Ascending aorta (tissue), 2 donors: ENCODE results near the gene NGDN. TPM values are rescaled to one million over a fixed set of nuclear protein-coding genes. Genes with fewer than 3 reads are reported as not detected.

ENCODE experiments used
- DNase-seq, 2 donors: peaks; one replicate each; pipeline ENCODE4 v3.0.0-alpha.2; 2019; ENCODE audit warnings: low spot score in 2 of 2
- H3K27ac ChIP-seq, 2 donors: fragments of 200-600 bp; sonication (generic); one replicate each; pipeline ENCODE4 v1.5.1; 2016 to 2017; ENCODE audit warnings: mild to moderate bottlenecking in 1 of 2
- H3K27me3 ChIP-seq: fragments of 200-600 bp; sonication (generic); one replicate; pipeline ENCODE4 v1.5.1; 2017
- H3K36me3 ChIP-seq, 2 donors: fragments of 200-600 bp; sonication (generic); one replicate each; pipeline ENCODE4 v1.5.1; 2016
- H3K4me1 ChIP-seq, 2 donors: fragments of 200-600 bp; sonication (generic); one replicate each; pipeline ENCODE4 v1.5.1; 2016 to 2017; ENCODE audit warnings: mild to moderate bottlenecking in 1 of 2
- H3K4me3 ChIP-seq, 2 donors: fragments of 200-600 bp; sonication (generic); one replicate each; pipeline ENCODE4 v1.5.1; 2016 to 2017; ENCODE audit warnings: mild to moderate bottlenecking in 1 of 2
- H3K9me3 ChIP-seq, 2 donors: fragments of 200-600 bp; sonication (generic); one replicate each; pipeline ENCODE4 v1.5.1; 2016
- CTCF ChIP-seq, 3 experiments: fragments of 200-600 bp in 2 of 3; fragments of 450-650 bp in 1 of 3; sonication (generic) in 2 of 3; IDR thresholded peaks; one replicate each; pipeline ENCODE4 v1.5.1; 2016 to 2019; ENCODE audit warnings: antibody characterized with exemption in 3 of 3, mild to moderate bottlenecking in 1 of 3, moderate library complexity in 1 of 3
- intact Hi-C: fragments of 100-400 bp; cut with DNase I; formaldehyde crosslinking; loops from one replicate; pipeline ENCODE4 v1.15.1; 2023
- total RNA-seq: library from RNA; depleted of rRNA; stranded (reverse); fragments of >200 nt; gene quantifications from one replicate; pipeline ENCODE4 v1.1.0, GENCODE V29; 2016

The NGDN gene
- total RNA-seq, 1 donor from 2014 or later, result 7.8 TPM

- Histone ChIP-seq H3K9me3 (no peaks in the 10 kb centered on the region), H3K36me3 (no peaks in the 10 kb centered on the region), H3K4me1 (no peaks in the 10 kb centered on the region), H3K27ac (no peak overlapping the region), H3K4me3 (no peak overlapping the region), H3K27me3 (no peaks in the 10 kb centered on the region)
- TF ChIP-seq CTCF (IDR thresholded peaks at IDR 0.05), result no peak
- intact Hi-C loops, result no loop called here
- no peak for DNase-seq
These were observed 26.1 kb upstream of the NGDN start for GRCh38 chr14:23443411-23443812.

- H3K27me3 ChIP-seq, result no peaks in the 10 kb centered on the region
- H3K4me1 ChIP-seq, result no peaks in the 10 kb centered on the region
- TF ChIP-seq CTCF (IDR thresholded peaks at IDR 0.05), result no peak
- H3K9me3 ChIP-seq, result no peaks in the 10 kb centered on the region
- H3K4me3 ChIP-seq, result no peak overlapping the region
- H3K36me3 ChIP-seq, result no peaks in the 10 kb centered on the region
- DNase-seq, result no peak
- intact Hi-C loops, result no loop called here
- no peak overlapping the region for H3K27ac ChIP-seq
These were observed 25.6 kb upstream of the NGDN start for GRCh38 chr14:23443881-23444280.

GRCh38 chr14:23444314-23444713, 25.2 kb upstream of the NGDN start:
- Histone ChIP-seq H3K36me3 (no peaks in the 10 kb centered on the region), H3K4me3 (no peak overlapping the region), H3K27me3 (no peaks in the 10 kb centered on the region), H3K27ac (no peak overlapping the region), H3K4me1 (no peaks in the 10 kb centered on the region), H3K9me3 (no peaks in the 10 kb centered on the region)
- intact Hi-C loops, result no loop called here
- no peak for TF ChIP-seq CTCF (IDR thresholded peaks at IDR 0.05)
- no peak for DNase-seq

GRCh38 chr14:23445773-23446172, 23.7 kb upstream of the NGDN start:
- Histone ChIP-seq H3K9me3 (no peaks in the 10 kb centered on the region), H3K4me1 (no peaks in the 10 kb centered on the region), H3K4me3 (no peak overlapping the region), H3K27me3 (no peaks in the 10 kb centered on the region), H3K36me3 (no peaks in the 10 kb centered on the region), H3K27ac (no peak overlapping the region)
- intact Hi-C loops, result no loop called here
- no peak for TF ChIP-seq CTCF (IDR thresholded peaks at IDR 0.05)
- DNase-seq, result no peak

- no peaks in the 10 kb centered on the region for H3K9me3 ChIP-seq
These were observed 23.1 kb upstream of the NGDN start for GRCh38 chr14:23446291-23446851.

More at GRCh38 chr14:23446291-23446851, 23.1 kb upstream of the NGDN start:
- intact Hi-C loops, result no loop called here
- no peaks in the 10 kb centered on the region for H3K36me3 ChIP-seq
- no peak overlapping the region for H3K27ac ChIP-seq
- H3K4me1 ChIP-seq, result no peaks in the 10 kb centered on the region
- H3K4me3 ChIP-seq, result no peak overlapping the region
- H3K27me3 ChIP-seq, result no peaks in the 10 kb centered on the region
- TF ChIP-seq CTCF (IDR thresholded peaks at IDR 0.05), result no peak
- DNase-seq, result no peak
